GM18909 (cell line): Measurements from ENCODE around the gene FAM117A.

ENCODE experiments used
- ATAC-seq: cut with Tn5 transposase; IDR thresholded peaks from one replicate; pipeline ENCODE4 v1.9.1; 2021; ENCODE audit warnings: mild to moderate bottlenecking; ENCODE audit not compliant: unreplicated experiment, poor library complexity

Gene FAM117A

GRCh38 chr17:49715216-49715615 is 48.7 kb downstream of the FAM117A start:
- no peak for ATAC-seq

GRCh38 chr17:49708515-49709183 is 55.3 kb downstream of the FAM117A start:
- no peak for ATAC-seq

- ATAC-seq: peak; percentile 95
Observed at GRCh38 chr17:49707608-49708514, 56.1 kb downstream of the FAM117A start, which contains the start of gene SLC35B1. SLC35B1 (minus strand) TSS chr17:49707964; CDS start chr17:49707833, 131 bp downstream.

- no peak for ATAC-seq
Observed at GRCh38 chr17:49707246-49707607, 56.7 kb downstream of the FAM117A start.

- no peak for ATAC-seq
Observed at GRCh38 chr17:49705254-49705653, 58.7 kb downstream of the FAM117A start.

- ATAC-seq: no peak
Observed at GRCh38 chr17:49703557-49704277, 60.2 kb downstream of the FAM117A start.

- no peak for ATAC-seq
Observed at GRCh38 chr17:49700960-49701359, 63.0 kb downstream of the FAM117A start.

- ATAC-seq: no peak
Observed at GRCh38 chr17:49699966-49700575, 63.9 kb downstream of the FAM117A start.

- ATAC-seq: no peak
Observed at GRCh38 chr17:49698005-49698404, 65.9 kb downstream of the FAM117A start.

GRCh38 chr17:49696233-49696761 is 67.6 kb downstream of the FAM117A start:
- no peak for ATAC-seq

- ATAC-seq: no peak
Observed at GRCh38 chr17:49695698-49696232, 68.2 kb downstream of the FAM117A start.

- no peak for ATAC-seq
Observed at GRCh38 chr17:49694847-49695697, 68.9 kb downstream of the FAM117A start.

GRCh38 chr17:49692751-49693150 is 71.2 kb downstream of the FAM117A start:
- no peak for ATAC-seq

GRCh38 chr17:49691677-49692191 is 72.2 kb downstream of the FAM117A start:
- no peak for ATAC-seq

GRCh38 chr17:49691086-49691676 is 72.8 kb downstream of the FAM117A start:
- no peak for ATAC-seq

GRCh38 chr17:49690256-49690655 is 73.7 kb downstream of the FAM117A start:
- ATAC-seq: no peak

GRCh38 chr17:49688848-49689247 is 75.1 kb downstream of the FAM117A start:
- no peak for ATAC-seq

- no peak for ATAC-seq
Observed at GRCh38 chr17:49687878-49688491, 75.9 kb downstream of the FAM117A start.
